OCI-LY3 (cell line): ENCODE measurements around the gene FASTK.

Source experiments
- EZH2phosphoT487 ChIP-seq: fragments of 200-600 bp; shearing (Covaris generic); IDR thresholded peaks from 2 replicates; pipeline ENCODE4 v1.6.1; 2018; ENCODE audit warnings: antibody characterized with exemption, mixed run types, low read depth
- TF ChIP-seq, protein P1 (sequence below): fragments of 200-600, 300-600 bp; sonication (generic); IDR thresholded peaks from 2 replicates; pipeline ENCODE4 v1.5.1; 2014; ENCODE audit warnings: antibody characterized with exemption, low read length, low read depth

DNA sequence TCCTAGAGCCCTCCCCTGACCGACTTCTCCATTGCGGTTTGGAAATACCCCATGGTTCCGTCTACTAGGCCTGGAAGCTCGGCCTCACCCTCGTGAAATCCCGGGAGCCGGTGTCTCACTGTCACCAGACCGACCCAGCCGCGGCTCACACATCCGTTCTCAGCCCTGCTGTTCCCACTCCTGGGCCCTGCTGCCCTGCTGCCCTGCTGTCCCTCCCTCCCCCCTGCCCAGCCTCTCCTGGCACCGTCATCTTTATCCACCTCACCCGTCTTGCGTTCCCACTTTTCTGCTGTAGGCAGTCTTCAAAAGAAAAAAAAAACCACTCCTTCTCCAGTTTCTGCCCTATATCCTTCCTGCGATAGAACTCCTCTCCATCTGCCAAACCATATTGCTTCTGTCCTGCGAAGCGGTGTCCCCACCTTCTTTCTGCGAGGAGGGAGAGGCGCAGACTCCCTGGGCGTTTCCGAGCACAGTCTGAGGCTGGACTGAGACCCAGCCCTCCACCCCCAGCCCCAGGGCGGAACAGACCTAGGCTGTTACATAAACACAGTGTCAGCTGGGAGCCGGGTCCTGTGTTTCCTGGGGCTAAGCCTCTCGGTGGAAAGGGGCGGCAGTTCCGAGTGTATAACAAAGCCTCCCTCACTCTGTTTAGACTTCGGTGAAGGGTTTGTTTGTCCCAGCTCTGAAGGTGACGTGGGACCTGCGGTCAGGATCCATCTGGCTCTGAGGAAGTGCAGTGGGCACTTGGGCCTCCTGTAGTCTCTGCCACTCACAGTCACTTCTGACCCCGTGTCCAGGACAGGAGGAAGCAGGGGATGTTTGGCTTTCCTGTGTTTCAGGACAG lies 8.5 kb upstream of the FASTK start:
- TF ChIP-seq, protein P1, sequence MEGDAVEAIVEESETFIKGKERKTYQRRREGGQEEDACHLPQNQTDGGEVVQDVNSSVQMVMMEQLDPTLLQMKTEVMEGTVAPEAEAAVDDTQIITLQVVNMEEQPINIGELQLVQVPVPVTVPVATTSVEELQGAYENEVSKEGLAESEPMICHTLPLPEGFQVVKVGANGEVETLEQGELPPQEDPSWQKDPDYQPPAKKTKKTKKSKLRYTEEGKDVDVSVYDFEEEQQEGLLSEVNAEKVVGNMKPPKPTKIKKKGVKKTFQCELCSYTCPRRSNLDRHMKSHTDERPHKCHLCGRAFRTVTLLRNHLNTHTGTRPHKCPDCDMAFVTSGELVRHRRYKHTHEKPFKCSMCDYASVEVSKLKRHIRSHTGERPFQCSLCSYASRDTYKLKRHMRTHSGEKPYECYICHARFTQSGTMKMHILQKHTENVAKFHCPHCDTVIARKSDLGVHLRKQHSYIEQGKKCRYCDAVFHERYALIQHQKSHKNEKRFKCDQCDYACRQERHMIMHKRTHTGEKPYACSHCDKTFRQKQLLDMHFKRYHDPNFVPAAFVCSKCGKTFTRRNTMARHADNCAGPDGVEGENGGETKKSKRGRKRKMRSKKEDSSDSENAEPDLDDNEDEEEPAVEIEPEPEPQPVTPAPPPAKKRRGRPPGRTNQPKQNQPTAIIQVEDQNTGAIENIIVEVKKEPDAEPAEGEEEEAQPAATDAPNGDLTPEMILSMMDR, result no peak
- no peak for TF ChIP-seq EZH2phosphoT487
